GM10266 (cell line): ENCODE measurements around the gene CLDN12.

Experiments
- DNase-seq: peaks from one replicate; pipeline ENCODE4 v3.0.0; 2012; ENCODE audit errors: extremely low spot score
- TF ChIP-seq, protein P1 (sequence below): IDR thresholded peaks from 2 replicates; pipeline ENCODE4 v1.5.1; 2012; ENCODE audit warnings: mild to moderate bottlenecking, low read depth; ENCODE audit not compliant: control insufficient read depth, insufficient read depth; ENCODE audit errors: missing control alignments

Gene CLDN12

DNA sequence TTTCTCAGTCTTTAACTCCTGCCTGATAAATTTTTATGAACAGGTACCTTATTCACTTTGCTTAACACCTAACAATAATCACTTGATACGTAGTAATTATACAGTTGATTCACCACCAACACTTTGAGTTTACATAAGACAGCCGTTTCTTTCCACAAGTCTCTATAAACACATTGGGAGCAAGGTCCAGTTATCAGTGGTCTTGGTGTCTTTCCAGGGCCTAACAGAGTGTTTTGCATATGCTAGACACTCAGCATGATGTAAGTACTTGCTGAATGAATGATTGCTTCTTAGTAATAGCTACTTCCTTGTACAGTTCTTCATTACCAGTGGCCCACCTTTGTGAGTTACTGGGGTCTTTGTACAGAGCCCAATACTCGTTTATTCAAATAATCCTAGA lies 6.4 kb downstream of the CLDN12 start:
- no peak for DNase-seq
- TF ChIP-seq, protein P1, sequence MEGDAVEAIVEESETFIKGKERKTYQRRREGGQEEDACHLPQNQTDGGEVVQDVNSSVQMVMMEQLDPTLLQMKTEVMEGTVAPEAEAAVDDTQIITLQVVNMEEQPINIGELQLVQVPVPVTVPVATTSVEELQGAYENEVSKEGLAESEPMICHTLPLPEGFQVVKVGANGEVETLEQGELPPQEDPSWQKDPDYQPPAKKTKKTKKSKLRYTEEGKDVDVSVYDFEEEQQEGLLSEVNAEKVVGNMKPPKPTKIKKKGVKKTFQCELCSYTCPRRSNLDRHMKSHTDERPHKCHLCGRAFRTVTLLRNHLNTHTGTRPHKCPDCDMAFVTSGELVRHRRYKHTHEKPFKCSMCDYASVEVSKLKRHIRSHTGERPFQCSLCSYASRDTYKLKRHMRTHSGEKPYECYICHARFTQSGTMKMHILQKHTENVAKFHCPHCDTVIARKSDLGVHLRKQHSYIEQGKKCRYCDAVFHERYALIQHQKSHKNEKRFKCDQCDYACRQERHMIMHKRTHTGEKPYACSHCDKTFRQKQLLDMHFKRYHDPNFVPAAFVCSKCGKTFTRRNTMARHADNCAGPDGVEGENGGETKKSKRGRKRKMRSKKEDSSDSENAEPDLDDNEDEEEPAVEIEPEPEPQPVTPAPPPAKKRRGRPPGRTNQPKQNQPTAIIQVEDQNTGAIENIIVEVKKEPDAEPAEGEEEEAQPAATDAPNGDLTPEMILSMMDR = no peak

- TF ChIP-seq, protein P1 = no peak
- no peak for DNase-seq
Measured at GRCh38 chr7:90411510-90411909, 8.2 kb downstream of the CLDN12 start.

GRCh38 chr7:90412458-90413184 lies 9.4 kb downstream of the CLDN12 start:
- no peak for DNase-seq
- TF ChIP-seq, protein P1 = peak; percentile 48

DNA sequence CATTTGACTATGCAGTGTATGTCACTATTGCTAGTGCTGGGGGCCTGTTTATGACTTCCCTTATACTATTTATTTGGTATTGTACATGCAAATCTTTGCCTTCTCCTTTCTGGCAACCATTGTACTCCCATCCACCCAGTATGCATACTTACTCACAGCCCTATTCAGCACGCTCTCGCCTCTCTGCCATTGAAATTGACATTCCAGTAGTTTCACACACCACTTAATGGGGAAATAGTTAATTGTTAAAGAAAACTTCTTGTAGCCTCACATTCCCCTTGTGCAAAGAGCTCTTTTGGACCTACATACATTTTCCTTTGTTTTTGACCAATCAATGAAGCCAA lies 9.9 kb downstream of the CLDN12 start:
- no peak for DNase-seq
- TF ChIP-seq, protein P1 = no peak

GRCh38 chr7:90421651-90422050 lies 18.4 kb downstream of the CLDN12 start:
- TF ChIP-seq, protein P1 = no peak

GRCh38 chr7:90424720-90425119 lies 21.5 kb downstream of the CLDN12 start:
- TF ChIP-seq, protein P1 = no peak

More at GRCh38 chr7:90421651-90422050, 18.4 kb downstream of the CLDN12 start:
- DNase-seq = no peak

GRCh38 chr7:90425376-90425775 lies 22.1 kb downstream of the CLDN12 start:
- TF ChIP-seq, protein P1 = no peak

More at GRCh38 chr7:90424720-90425119, 21.5 kb downstream of the CLDN12 start:
- DNase-seq = peak; percentile 37

More at GRCh38 chr7:90425376-90425775, 22.1 kb downstream of the CLDN12 start:
- DNase-seq = no peak
